Skin of body (tissue), 2 donors: ENCODE data around the gene PIM1. TPM values are rescaled to one million over a fixed set of nuclear protein-coding genes. Genes with fewer than 3 reads are reported as not detected.
"Not testable (repeated sequence)": the region's sequence is repeated elsewhere in the genome, so short reads cannot be mapped to it uniquely, and the experiment has no call there.

Experiments
- DNase-seq: peaks from one replicate; lab custom pipeline; 2025; lab: John Stamatoyannopoulos, UW
- total RNA-seq: library from RNA; depleted of rRNA; stranded (reverse); fragments of >200 nt; gene quantifications from one replicate; pipeline ENCODE4 v1.2.3, GENCODE V29; 2014

The PIM1 gene
- total RNA-seq, 1 donor from 2014 or later = 38.3 TPM

GRCh38 chr6:37170273-37171200 lies 585 bp downstream of the PIM1 start:
- no peak for DNase-seq

- DNase-seq = no peak
These were observed 1.4 kb downstream of the PIM1 start for GRCh38 chr6:37171201-37171969.

- peak; percentile 93 for DNase-seq
These were observed 2.2 kb downstream of the PIM1 start for GRCh38 chr6:37171970-37172812.

- no peak for DNase-seq
These were observed 3.0 kb downstream of the PIM1 start for GRCh38 chr6:37172912-37173492.

GRCh38 chr6:37173493-37174195 lies 3.7 kb downstream of the PIM1 start:
- DNase-seq = no peak

- no peak for DNase-seq
These were observed 4.2 kb downstream of the PIM1 start for GRCh38 chr6:37174196-37174514.

GRCh38 chr6:37174515-37175331 lies 4.8 kb downstream of the PIM1 start:
- no peak for DNase-seq

GRCh38 chr6:37175332-37176267 lies 5.6 kb downstream of the PIM1 start:
- no peak for DNase-seq

- no peak for DNase-seq
These were observed 6.5 kb downstream of the PIM1 start for GRCh38 chr6:37176268-37177076.

- DNase-seq = no peak
These were observed 7.4 kb downstream of the PIM1 start for GRCh38 chr6:37177077-37177934.

GRCh38 chr6:37177935-37178517 lies 8.1 kb downstream of the PIM1 start:
- DNase-seq = no peak

- DNase-seq = no peak
These were observed 10.1 kb downstream of the PIM1 start for GRCh38 chr6:37180075-37180474.

GRCh38 chr6:37180610-37181009 lies 10.7 kb downstream of the PIM1 start:
- DNase-seq = not testable (repeated sequence)

- DNase-seq = no peak
These were observed 13.0 kb downstream of the PIM1 start for GRCh38 chr6:37182736-37183590.

GRCh38 chr6:37185949-37186720 lies 16.2 kb downstream of the PIM1 start:
- DNase-seq = not testable (repeated sequence)
